Stimulated activated CD4-positive, alpha-beta T cell treated with anti-CD3 and anti-CD28 coated beads, TNF-alpha, amount 100 ng/mL, for 1 hour (primary cell): ENCODE data around the gene ZBTB37.
A peak's percentile ranks its signal among the peaks of the same experiment; 100 is the strongest.
"Not testable (repeated sequence)": the region's sequence is repeated elsewhere in the genome, so short reads cannot be mapped to it uniquely, and the experiment has no call there.

Source experiments
- DNase-seq, 3 donors: peaks; one replicate each; pipeline ENCODE4 v3.0.0-alpha.2; 2020; ENCODE audit warnings: low read depth in 3 of 3, low spot score in 1 of 3

ZBTB37 gene

DNA sequence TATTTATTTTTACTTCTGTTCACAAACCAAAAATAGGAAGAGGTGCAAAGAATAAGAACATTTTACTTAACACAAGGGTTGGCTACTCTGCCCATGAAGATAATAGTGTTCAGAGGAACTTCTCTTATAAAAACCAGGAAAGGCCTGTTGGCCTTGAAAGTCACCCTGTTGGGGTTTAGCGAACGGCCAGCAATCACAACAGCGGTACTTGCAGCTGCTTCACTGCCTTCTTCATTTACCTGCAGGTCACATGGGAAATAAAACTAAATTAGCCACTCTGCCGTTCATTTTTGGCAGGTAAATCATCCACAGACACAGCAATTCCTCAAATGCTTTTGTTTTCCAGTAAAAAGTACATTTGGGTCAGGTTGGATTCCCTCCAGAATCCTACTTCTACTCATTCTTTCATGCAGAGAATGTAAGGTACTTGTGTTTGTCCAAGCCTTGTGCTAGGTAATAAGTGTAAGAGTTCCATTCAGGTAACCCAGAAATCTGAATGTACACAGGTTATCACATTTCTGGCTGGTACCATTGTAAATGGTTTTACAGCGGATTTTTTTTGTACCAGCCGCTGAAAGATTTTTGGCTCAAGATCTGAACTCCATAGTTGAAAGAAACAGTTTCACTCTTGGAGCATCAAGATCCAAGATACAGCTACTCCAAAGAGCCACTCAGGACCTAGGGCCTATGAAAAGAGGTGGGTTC, 35.8 kb downstream of the ZBTB37 start:
- no peak for DNase-seq

DNA sequence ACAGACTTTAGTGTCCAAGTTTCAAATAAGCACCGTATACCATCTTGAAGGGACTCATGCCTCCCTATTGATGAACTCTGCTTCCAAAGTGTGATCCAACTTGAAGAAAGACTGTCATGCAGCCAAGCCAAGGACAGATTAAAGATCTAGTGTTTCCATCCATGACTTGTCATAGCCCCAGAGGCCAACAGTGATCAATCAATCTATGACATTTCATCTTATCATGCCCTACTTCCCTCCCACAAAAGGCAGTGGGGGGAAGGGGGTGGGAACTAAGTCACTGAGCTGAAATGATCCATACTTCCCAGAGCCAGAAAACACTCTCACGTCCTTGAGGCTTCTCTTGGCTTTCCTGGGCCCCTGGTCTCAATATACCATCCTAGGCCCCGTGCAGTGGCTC, 44.9 kb downstream of the ZBTB37 start:
- no peak for DNase-seq

DNA sequence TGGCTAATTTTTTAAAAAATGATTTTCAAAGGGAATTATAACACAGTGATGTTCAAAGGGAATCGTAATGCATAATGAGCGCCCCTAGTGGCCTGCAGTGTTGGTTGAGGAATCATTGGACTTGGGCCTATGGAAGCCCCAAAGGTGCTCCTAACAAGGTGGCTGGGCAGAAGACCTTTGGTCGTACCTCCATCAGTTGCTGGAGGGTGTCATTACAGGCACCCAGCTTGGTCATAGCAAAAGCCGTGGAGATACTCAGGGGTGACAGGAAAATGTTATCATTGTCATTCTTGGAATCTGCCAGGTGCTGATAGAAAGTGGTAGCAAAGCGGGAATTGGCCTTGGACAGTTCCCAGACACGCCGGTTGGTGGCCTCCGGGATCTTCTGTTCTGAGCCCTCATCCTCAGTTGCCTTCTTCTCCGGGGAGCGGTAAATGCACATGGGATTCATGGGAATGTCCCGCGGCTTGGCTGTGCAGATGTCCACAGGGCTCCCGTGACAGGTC, 46.2 kb downstream of the ZBTB37 start:
- peak in 1 of 3 donors; percentile 5 for DNase-seq

DNA sequence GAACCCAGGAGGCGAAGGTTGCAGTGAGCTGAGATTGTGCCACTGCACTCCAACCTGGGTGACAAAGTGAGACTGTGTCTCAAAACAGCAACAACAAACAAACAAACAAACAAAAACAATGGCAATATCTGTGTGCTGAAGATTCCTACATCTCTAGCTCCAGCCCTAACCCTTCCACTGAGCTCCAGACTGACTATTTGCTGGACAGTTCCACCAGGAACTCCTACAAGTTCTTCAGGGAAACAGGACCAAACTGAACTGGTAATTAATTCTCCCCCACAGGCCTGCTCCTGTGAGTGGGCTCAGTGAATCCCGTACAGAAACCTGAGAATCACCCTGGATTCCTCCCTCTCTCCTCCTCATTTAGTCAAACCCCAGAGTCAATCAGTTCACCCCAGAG, 47.4 kb downstream of the ZBTB37 start:
- no peak for DNase-seq

DNA sequence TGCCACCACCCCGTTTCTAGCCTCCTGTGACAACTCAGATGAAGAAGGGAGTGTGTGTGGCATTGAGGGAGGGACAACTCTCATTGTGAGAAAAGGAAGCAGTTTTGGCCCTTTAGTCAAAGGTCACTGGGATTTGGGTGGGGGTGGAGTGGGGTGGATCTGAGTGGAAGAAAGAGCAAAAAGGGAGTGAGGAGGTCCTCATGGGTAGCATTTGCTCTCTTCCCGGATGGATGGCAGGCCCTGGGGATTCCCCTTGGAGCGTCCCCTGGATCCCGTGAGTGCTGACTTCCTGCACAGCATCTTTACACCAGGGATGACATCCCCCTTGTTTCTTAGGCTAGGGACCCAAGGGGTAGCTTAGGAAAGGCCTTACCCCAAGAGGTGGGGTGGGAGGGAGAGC, 48.5 kb downstream of the ZBTB37 start:
- no peak for DNase-seq

DNA sequence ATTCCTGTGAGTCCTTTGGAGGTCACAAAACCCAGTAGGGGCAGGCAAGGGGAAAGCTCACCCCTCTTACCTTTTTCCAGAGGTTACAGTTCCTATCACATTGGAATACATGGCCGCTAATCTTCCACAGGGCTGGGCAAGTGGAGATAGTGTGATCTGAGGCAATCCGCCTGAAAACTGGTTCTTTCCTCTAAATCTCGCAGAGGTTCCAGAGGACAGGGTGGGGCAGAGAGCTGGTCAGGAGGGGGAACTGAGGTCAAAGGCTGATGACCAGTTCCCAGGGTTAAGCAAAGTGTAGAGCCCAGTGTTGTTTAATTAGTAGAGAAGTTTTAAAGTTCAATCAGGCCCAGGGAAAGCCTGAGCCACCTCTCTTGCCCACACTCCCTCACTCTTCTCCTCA, 49.0 kb downstream of the ZBTB37 start, which contains the start of gene SERPINC1:
SERPINC1 (minus strand) TSS at position 179 of the 400 bp plus-strand sequence; CDS start at position 111, 68 bp downstream.
- DNase-seq, result no peak

DNA sequence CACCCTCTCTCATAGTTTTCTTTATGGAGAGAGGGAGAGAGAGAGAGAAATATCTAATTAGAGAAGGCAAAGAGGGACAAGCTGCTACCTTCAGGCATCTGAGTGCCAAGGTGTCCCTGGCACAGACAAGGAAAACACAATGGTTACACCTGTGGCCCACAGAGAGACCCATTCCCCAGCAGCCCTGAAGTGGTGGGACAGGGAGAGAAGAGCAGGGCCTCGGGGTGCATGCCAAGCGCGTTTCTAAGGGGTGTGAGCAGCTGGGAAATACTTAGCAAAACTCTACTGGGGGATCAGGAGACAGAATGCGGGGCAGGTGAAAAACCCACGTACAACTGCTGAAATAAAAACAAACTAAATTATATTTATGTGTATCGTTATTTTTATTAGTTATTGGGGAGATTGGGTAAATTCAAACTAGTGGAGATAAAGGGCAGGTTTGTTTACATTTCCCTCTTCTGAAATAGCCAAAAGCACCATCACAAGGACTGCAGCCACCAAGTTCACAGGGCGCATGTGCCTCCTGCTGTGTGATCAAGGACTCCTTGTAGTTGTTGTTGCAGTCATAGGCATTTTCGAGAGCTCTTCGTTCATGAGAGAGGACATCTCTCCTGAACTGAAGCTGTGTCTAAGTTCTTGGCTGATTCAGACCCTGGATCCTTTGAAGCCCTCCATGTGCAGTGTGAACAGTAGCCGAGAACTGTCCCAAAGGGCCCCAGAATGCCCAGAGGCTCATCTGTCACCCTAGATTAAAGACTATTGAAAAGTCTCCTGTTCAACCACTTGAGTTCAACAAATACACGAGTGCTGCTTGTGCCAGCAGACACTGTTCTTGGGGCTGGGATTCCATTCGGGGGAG, 49.7 kb downstream of the ZBTB37 start:
- no peak for DNase-seq

DNA sequence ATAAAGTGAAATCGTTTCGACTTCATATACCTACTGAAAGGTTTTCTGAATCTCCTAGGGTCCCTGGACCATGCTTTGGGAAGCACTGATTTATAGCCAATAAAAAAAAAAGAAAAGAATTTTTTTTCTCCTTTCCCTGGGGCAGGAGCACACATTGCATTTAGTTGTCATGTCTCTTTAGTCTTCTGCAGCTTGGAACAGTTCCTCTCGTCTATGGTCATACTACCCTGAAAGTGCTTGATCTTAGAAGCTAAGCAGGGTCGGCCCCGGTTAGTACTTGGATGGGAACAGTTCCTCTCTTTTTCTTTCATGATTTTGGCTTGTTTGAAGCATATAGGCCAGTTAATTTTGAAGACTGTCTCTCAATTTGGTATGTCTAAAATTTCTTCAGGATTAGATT, 52.7 kb downstream of the ZBTB37 start:
- DNase-seq, result no peak

DNA sequence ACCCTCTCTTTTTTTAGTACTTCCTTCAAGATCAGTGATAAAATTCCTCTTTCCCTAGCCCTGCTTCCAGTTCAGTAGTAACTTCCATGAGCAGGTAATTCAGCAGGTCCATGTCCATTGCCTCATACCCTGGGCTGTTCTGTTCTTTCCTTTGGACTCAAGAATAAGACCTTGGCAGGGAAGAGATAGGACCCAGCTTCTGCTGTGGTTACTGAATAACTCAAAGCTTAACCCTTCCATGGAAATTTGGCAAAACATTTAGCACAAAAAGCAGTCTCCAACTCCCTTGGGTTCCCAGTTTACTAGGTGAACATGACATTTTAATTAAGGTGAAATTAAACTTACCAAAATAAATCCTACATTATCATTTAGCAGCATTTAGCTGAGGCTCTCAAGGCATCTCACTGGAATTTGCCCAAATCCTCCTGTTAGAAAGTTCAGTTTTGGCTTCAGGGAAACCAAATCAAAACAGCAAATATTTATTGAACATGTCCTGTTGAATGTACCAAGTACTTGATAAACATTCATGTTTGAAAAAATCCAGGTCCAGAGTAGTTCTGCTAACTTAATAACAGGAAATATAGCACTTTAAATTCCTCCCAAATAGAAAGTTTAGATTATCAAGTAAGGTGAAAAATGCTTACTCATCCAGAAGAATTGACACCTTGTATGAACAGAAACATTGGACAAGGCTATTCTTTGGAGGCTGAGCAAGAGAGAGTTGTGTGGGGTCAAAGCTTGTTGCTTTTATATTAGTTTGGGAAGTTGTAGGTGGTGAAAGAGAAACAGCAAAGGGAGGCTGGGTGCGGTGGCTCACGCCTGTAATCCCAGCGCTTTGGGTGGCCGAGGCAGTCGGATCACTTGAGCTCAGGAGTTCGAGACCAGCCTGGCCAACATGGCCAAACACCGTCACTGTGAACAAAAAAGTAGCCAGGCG, 57.4 kb downstream of the ZBTB37 start:
- DNase-seq, result no peak

DNA sequence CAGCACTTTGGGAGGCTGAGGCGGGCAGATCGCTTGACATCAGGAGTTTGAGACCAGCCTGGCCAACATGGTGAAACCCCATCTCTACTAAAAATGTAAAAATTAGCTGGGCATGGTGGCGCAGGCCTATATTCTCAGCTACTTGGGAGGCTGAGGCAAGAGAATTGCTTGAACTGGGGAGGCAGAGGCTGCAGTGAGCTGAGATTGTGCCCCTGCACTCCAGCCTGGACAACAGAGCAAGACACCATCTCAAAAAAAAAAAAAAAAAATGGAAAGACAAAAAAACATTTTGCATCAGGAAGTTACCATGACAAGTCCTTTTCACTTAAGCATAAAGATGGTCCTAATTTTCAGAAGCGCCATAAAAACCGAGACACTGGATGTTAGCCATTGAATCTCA, 62.4 kb downstream of the ZBTB37 start:
- not testable (repeated sequence) for DNase-seq

DNA sequence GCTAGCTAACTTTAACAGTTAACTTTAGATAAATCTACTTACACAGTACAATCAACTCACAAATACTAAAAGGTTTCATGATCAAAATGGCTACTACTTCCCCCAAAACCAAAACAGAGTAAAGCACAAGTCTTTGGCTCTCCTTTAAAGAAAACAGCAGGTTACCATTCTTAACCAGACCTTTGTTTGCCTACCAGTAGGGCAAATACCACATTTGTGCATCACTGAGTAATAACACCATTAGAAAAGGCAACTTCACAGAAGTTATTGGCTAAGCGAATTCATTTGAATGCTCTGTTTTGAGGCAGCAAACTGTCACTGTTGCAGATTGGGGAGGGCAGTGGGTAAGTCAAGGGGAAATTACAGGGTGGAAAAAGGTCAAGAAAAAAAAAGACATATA, 66.3 kb downstream of the ZBTB37 start:
- no peak for DNase-seq

DNA sequence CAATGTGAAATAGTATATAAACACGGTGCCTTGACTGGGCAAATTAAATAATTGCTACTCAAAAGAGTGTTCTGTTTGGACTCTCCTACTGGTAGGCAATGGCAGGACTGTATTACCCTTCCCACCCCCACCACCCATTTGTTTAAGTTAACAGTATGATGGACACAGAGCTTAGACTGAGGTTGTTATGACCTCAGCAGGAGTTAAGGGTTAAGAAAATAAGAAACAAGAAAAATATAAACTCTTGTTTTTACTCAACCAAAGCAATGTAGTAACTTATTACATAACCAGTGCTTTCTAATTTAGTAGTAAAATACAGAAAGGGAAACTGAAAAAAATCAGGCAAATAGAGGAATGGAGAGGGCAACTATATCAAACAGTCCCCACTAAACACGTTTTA, 68.9 kb downstream of the ZBTB37 start:
- no peak for DNase-seq

DNA sequence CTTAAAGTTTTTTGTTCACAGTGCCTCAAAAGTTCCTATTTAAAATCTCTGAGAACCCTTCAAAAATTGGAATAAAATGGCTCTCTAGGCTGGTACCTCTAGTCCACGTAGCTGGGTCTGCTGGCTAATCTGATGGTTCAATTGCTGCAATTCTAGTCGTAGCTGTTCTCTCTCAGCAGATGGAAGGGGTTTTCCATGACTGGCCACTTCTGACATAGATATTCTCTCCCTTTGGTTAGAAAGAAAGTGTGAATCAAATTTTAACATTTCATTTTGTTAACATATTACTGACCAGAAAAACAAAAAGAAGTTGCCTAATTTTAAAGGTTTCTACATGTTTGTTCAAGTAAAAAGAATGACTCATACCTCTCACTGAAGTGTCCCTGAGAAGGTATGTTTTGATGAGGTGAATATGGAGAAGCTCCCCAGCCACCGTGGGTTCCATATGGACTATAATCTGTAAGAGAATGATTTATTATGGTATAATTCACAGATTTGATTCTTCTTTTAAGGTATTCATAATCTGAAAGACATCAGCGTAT, 78.3 kb downstream of the ZBTB37 start:
- DNase-seq, result no peak

DNA sequence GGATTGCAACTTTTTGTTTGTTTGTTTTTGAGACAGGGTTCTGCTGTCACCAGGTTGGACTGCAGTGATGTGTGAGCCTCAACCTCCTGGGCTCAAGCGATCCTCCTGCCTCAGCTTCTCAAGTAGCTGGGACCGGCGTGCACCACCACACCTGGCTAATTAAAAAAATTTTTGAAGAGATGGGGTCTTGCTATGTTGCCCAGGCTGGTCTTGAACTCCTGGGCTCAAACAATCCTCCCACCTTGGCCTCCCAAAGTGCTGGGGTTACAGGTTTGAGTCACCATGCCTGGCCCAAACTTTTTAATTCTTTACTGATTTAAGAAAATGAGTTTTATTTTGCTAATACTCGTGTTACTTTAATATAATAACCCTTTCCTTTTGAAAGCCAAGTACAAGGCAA, 80.4 kb downstream of the ZBTB37 start:
- DNase-seq, result no peak
